Transverse colon (tissue), 4 donors: ENCODE results near the gene POMGNT2. TPM values are rescaled to one million over a fixed set of nuclear protein-coding genes. Genes with fewer than 3 reads are reported as not detected.

Experiments
- DNase-seq: peaks from one replicate; pipeline ENCODE4 v3.0.0-alpha.2; 2019
- H3K27ac ChIP-seq, 4 donors: fragments of 200-600 bp; sonication (generic); 2 replicates each; pipeline ENCODE4 v1.5.1; 2016 to 2018; ENCODE audit warnings: inconsistent platforms in 4 of 4
- H3K27me3 ChIP-seq: fragments of 200-600 bp; sonication (generic); 2 replicates; pipeline ENCODE4 v1.5.1; 2017; ENCODE audit warnings: inconsistent platforms
- H3K36me3 ChIP-seq, 4 donors: fragments of 200-600 bp; sonication (generic); 2 replicates each; pipeline ENCODE4 v1.5.1; 2017 to 2019; ENCODE audit warnings: inconsistent platforms in 4 of 4
- H3K4me1 ChIP-seq, 4 donors: fragments of 200-600 bp; sonication (generic); 2 replicates each; pipeline ENCODE4 v1.5.1; 2017 to 2020; ENCODE audit warnings: inconsistent platforms in 4 of 4
- H3K4me3 ChIP-seq, 4 donors: fragments of 200-600 bp; sonication (generic); 1 replicate in 1 of 4; 2 replicates in 3 of 4; pipeline versions ENCODE4 v1.5.1 to v1.6.1; 2017 to 2019; ENCODE audit warnings: inconsistent platforms in 4 of 4
- H3K9me3 ChIP-seq, 2 donors: fragments of 200-600 bp; sonication (generic); 2 replicates each; pipeline ENCODE4 v1.5.1; 2017 to 2019; ENCODE audit warnings: inconsistent platforms in 2 of 2
- CTCF ChIP-seq, 5 experiments: fragments of 200-600 bp in 3 of 5; fragments of 450-650 bp in 2 of 5; sonication (generic) in 3 of 5; IDR thresholded peaks; 1 replicate in 2 of 5; 2 replicates in 3 of 5; pipeline ENCODE4 v1.5.1; 2016 to 2017; ENCODE audit warnings: antibody characterized with exemption in 5 of 5, inconsistent platforms in 3 of 5, mild to moderate bottlenecking in 2 of 5, moderate library complexity in 1 of 5
- EP300 ChIP-seq: sonication (generic); formaldehyde crosslinking; IDR thresholded peaks from one replicate; pipeline ENCODE4 v1.6.1; 2017; ENCODE audit warnings: antibody characterized with exemption, low read depth
- POLR2A ChIP-seq: fragments of 450-650 bp; IDR thresholded peaks from one replicate; pipeline ENCODE4 v1.6.1; 2016; ENCODE audit warnings: antibody characterized with exemption, mild to moderate bottlenecking, moderate library complexity
- POLR2AphosphoS5 ChIP-seq, 3 donors: sonication (generic); formaldehyde crosslinking; IDR thresholded peaks; one replicate each; pipeline ENCODE4 v1.6.1; 2016; ENCODE audit warnings: antibody characterized with exemption in 3 of 3
- WGBS, 2 donors: methylation state at CpG; one replicate each; pipeline ENCODE4 v1.1.5; 2018; ENCODE audit warnings: low coverage in 1 of 2; 5-methylcytosine and 5-hydroxymethylcytosine counted together
- in situ Hi-C, 4 donors: fragments of 200-750 bp; cut with MboI; loops; one replicate each; pipeline versions ENCODE4 v1.15.0 to v1.15.1; 2017; ENCODE audit warnings: low sequenced_read_pairs in 3 of 4, low pct_ligation_motif_present in 1 of 4, low pct_unique_long_range_greater_than_20kb in 1 of 4
- intact Hi-C: fragments of 100-400 bp; cut with DNase I; formaldehyde crosslinking; loops from one replicate; pipeline ENCODE4 v1.15.1; 2023; ENCODE audit warnings: low total_unique reads
- total RNA-seq, 4 donors: library from RNA; depleted of rRNA; stranded (reverse); fragments of >200 nt; gene quantifications; one replicate each; pipeline ENCODE4 v1.1.0, GENCODE V29; 2016

Gene POMGNT2
- total RNA-seq, 4 donors from 2014 or later, result 3.2 to 7.8 (median 5.9) TPM

GRCh38 chr3:43059456-43059855 is 46.4 kb downstream of the POMGNT2 start:
- DNase-seq, result no peak
- Histone ChIP-seq H3K27me3 (no peaks in the 10 kb centered on the region), H3K36me3 (no peaks in the 10 kb centered on the region), H3K4me3 (no peak overlapping the region), H3K9me3 (no peaks in the 10 kb centered on the region), H3K4me1 (no peaks in the 10 kb centered on the region), H3K27ac (no peak overlapping the region)
- WGBS, 2 donors, result 54 to 71% methylated on average over 1 of the region's 1 CpG
- in situ Hi-C loops (no loop called here), intact Hi-C loops (no loop called here)
- TF ChIP-seq CTCF (IDR thresholded peaks at IDR 0.05) (no peak), POLR2A (no peak), POLR2AphosphoS5 (IDR thresholded peaks at IDR 0.05) (no peak), EP300 (no peak)

- H3K36me3 ChIP-seq, result no peaks in the 10 kb centered on the region
- H3K4me1 ChIP-seq, result no peaks in the 10 kb centered on the region
- WGBS, 2 donors, result 83 to 100% methylated on average over 1 to 15 of the region's 15 CpGs
- intact Hi-C loops (no loop called here), in situ Hi-C loops (no loop called here)
- no peaks in the 10 kb centered on the region for H3K27me3 ChIP-seq
- TF ChIP-seq POLR2A (no peak), EP300 (no peak), POLR2AphosphoS5 (IDR thresholded peaks at IDR 0.05) (no peak), CTCF (IDR thresholded peaks at IDR 0.05) (no peak)
- H3K9me3 ChIP-seq, result no peaks in the 10 kb centered on the region
- no peak for DNase-seq
- no peak overlapping the region for H3K4me3 ChIP-seq
- no peak overlapping the region for H3K27ac ChIP-seq
Measured at GRCh38 chr3:43055806-43056770, 49.8 kb downstream of the POMGNT2 start.

GRCh38 chr3:43055393-43055792 is 50.5 kb downstream of the POMGNT2 start:
- in situ Hi-C loops (no loop called here), intact Hi-C loops (no loop called here)
- H3K27me3 ChIP-seq, result no peaks in the 10 kb centered on the region
- TF ChIP-seq POLR2AphosphoS5 (IDR thresholded peaks at IDR 0.05) (no peak), EP300 (no peak)
- no peaks in the 10 kb centered on the region for H3K4me1 ChIP-seq
- no peaks in the 10 kb centered on the region for H3K36me3 ChIP-seq
- 90% methylated on average over 7 of the region's 7 CpGs; no CpG with 5 or more reads in 1 of the 2 donors for WGBS, 2 donors
- H3K9me3 ChIP-seq, result peaks cover under 1 to 3% of the 10 kb centered on the region in 2 donors
- no peak overlapping the region for H3K27ac ChIP-seq
- no peak overlapping the region for H3K4me3 ChIP-seq
- DNase-seq, result no peak

GRCh38 chr3:43054754-43055153 is 51.1 kb downstream of the POMGNT2 start:
- Histone ChIP-seq H3K9me3 (peaks cover 7 to 9% of the 10 kb centered on the region in 2 donors), H3K36me3 (no peaks in the 10 kb centered on the region), H3K27ac (no peak overlapping the region), H3K4me1 (no peaks in the 10 kb centered on the region), H3K4me3 (no peak overlapping the region), H3K27me3 (no peaks in the 10 kb centered on the region)
- WGBS, 2 donors, result 96% methylated on average over 5 of the region's 5 CpGs; no CpG with 5 or more reads in 1 of the 2 donors
- no peak for DNase-seq
- intact Hi-C loops, result no loop called here
- TF ChIP-seq CTCF (IDR thresholded peaks at IDR 0.05) (no peak), POLR2A (no peak), EP300 (no peak), POLR2AphosphoS5 (IDR thresholded peaks at IDR 0.05) (no peak)
- in situ Hi-C loops, result no loop called here
